Neuronal stem cell (in vitro differentiated cells): ENCODE measurements around the gene CLDN18.

Experiments used
- DNase-seq: peaks from one replicate; pipeline ENCODE4 v3.0.0-alpha.2; 2013; ENCODE audit warnings: low spot score
- H2AFZ ChIP-seq: one replicate; pipeline ENCODE4 v1.6.1; 2013; ENCODE audit warnings: mild to moderate bottlenecking, low read length, inconsistent platforms
- H2AK5ac ChIP-seq: 2 replicates; pipeline ENCODE4 v1.6.1; 2013; ENCODE audit warnings: low read depth, mild to moderate bottlenecking, inconsistent platforms, low read length, moderate library complexity, mixed read lengths
- H2BK120ac ChIP-seq: 2 replicates; pipeline ENCODE4 v1.6.1; 2013; ENCODE audit warnings: low read depth, mild to moderate bottlenecking, inconsistent platforms, low read length, moderate library complexity, mixed read lengths
- H2BK12ac ChIP-seq: one replicate; pipeline ENCODE4 v1.6.1; 2013; ENCODE audit warnings: low read length, inconsistent platforms
- H2BK15ac ChIP-seq: 2 replicates; pipeline ENCODE4 v1.6.1; 2013; ENCODE audit warnings: mild to moderate bottlenecking, low read length, inconsistent platforms, mixed read lengths
- H2BK5ac ChIP-seq: one replicate; pipeline ENCODE4 v1.6.1; 2013; ENCODE audit warnings: inconsistent platforms, mild to moderate bottlenecking, low read length, moderate library complexity
- H3K14ac ChIP-seq: one replicate; pipeline ENCODE4 v1.6.1; 2013; ENCODE audit warnings: low read length, inconsistent platforms
- H3K18ac ChIP-seq: 2 replicates; pipeline ENCODE4 v1.6.1; 2013; ENCODE audit warnings: low read length, inconsistent platforms
- H3K23ac ChIP-seq: 2 replicates; pipeline ENCODE4 v1.6.1; 2013; ENCODE audit warnings: low read depth, mild to moderate bottlenecking, mixed read lengths, low read length, inconsistent platforms; ENCODE audit not compliant: poor library complexity
- H3K27ac ChIP-seq: replicated peaks from 3 replicates; pipeline ENCODE4 v1.5.1; 2013; ENCODE audit warnings: low read length, inconsistent platforms
- H3K27me3 ChIP-seq, 3 experiments: 2 replicates each; pipeline ENCODE4 v1.6.1; 2013; ENCODE audit warnings: low read length in 3 of 3, mild to moderate bottlenecking in 2 of 3, inconsistent platforms in 1 of 3, low read depth in 1 of 3, mixed read lengths in 1 of 3, moderate library complexity in 1 of 3; ENCODE audit not compliant: control insufficient read depth in 3 of 3, insufficient read depth in 3 of 3
- H3K36me3 ChIP-seq, 2 donors: replicated peaks in 1 of 2; 2 replicates each; pipeline ENCODE4 v1.6.1; 2013; ENCODE audit warnings: low read length in 2 of 2; ENCODE audit not compliant: control insufficient read depth in 2 of 2, insufficient read depth in 2 of 2
- H3K4ac ChIP-seq: 2 replicates; pipeline ENCODE4 v1.6.1; 2013; ENCODE audit warnings: inconsistent platforms, mild to moderate bottlenecking, low read length, moderate library complexity
- H3K4me1 ChIP-seq, 2 donors: 1 replicate in 1 of 2; 2 replicates in 1 of 2; pipeline ENCODE4 v1.6.1; 2013; ENCODE audit warnings: low read length in 2 of 2, low read depth in 1 of 2; ENCODE audit not compliant: control insufficient read depth in 2 of 2, insufficient read depth in 1 of 2
- H3K4me2 ChIP-seq: one replicate; pipeline ENCODE4 v1.6.1; 2013; ENCODE audit warnings: mild to moderate bottlenecking, low read length, inconsistent platforms; ENCODE audit not compliant: insufficient read depth, poor library complexity, severe bottlenecking
- H3K4me3 ChIP-seq, 2 donors: 2 replicates each; pipeline ENCODE4 v1.5.1; 2013; ENCODE audit warnings: low read length in 2 of 2, mild to moderate bottlenecking in 2 of 2, inconsistent platforms in 1 of 2, moderate library complexity in 1 of 2
- H3K79me1 ChIP-seq: one replicate; pipeline ENCODE4 v1.6.1; 2013; ENCODE audit warnings: low read depth, mild to moderate bottlenecking, inconsistent platforms, low read length, moderate library complexity
- H3K9ac ChIP-seq: one replicate; pipeline ENCODE4 v1.6.1; 2013; ENCODE audit warnings: mild to moderate bottlenecking, low read depth, low read length, inconsistent platforms; ENCODE audit not compliant: poor library complexity
- H3K9me3 ChIP-seq, 2 donors: replicated peaks in 1 of 2; 2 replicates each; pipeline versions ENCODE3 to v1.6.1; 2013; ENCODE audit warnings: low read length in 2 of 2, mild to moderate bottlenecking in 2 of 2, inconsistent platforms in 1 of 2, low read depth in 1 of 2, mixed read lengths in 1 of 2, moderate library complexity in 1 of 2; ENCODE audit not compliant: control insufficient read depth in 2 of 2, insufficient read depth in 1 of 2
- H4K8ac ChIP-seq: one replicate; pipeline ENCODE4 v1.6.1; 2013; ENCODE audit warnings: low read depth, mild to moderate bottlenecking, inconsistent platforms, low read length, moderate library complexity
- H4K91ac ChIP-seq: one replicate; pipeline ENCODE4 v1.6.1; 2013; ENCODE audit warnings: low read length, low read depth, mild to moderate bottlenecking, inconsistent platforms; ENCODE audit not compliant: poor library complexity
- WGBS, 2 donors: extraction: QIAGEN DNeasy Blood & Tissue Kit; methylation state at CpG; one replicate each; pipeline ENCODE4 v1.1.7; 2013; ENCODE audit warnings: missing lambda C conversion rate in 2 of 2, mixed read lengths in 1 of 2; ENCODE audit not compliant: insufficient read length in 2 of 2, insufficient replicate concordance in 1 of 2; ENCODE audit errors: extremely low coverage in 2 of 2; 5-methylcytosine and 5-hydroxymethylcytosine counted together

The CLDN18 gene

GRCh38 chr3:137988152-137988551 lies 21.8 kb upstream of the CLDN18 start:
- Histone ChIP-seq H2BK12ac (no peak overlapping the region), H4K8ac (no peak overlapping the region), H3K79me1 (no peaks in the 10 kb centered on the region), H3K23ac (no peak overlapping the region), H3K4me1 (no peaks in the 10 kb centered on the region), H3K4me2 (no peak overlapping the region), H3K4me3 (no peak overlapping the region), H2AK5ac (no peak overlapping the region), H3K27me3 (no peaks in the 10 kb centered on the region), H3K9ac (no peak overlapping the region), H3K18ac (no peak overlapping the region), H3K4ac (no peak overlapping the region), H2AFZ (no peak overlapping the region), H3K36me3 (no peaks in the 10 kb centered on the region), H2BK15ac (no peak overlapping the region), H3K14ac (no peak overlapping the region), H2BK120ac (no peak overlapping the region), H3K27ac (no peak overlapping the region), H4K91ac (no peak overlapping the region), H2BK5ac (no peak overlapping the region), H3K9me3 (no peaks in the 10 kb centered on the region)
- DNase-seq, result no peak
- no CpG with 5 or more reads among the region's 4 CpGs for WGBS, 2 donors

GRCh38 chr3:137988982-137989381 lies 21.0 kb upstream of the CLDN18 start:
- no CpG with 5 or more reads among the region's 3 CpGs for WGBS, 2 donors
- no peak overlapping the region for H2AK5ac ChIP-seq
- DNase-seq, result no peak

GRCh38 chr3:137990427-137990826 lies 19.5 kb upstream of the CLDN18 start:
- Histone ChIP-seq H2BK15ac (no peak overlapping the region), H3K23ac (no peak overlapping the region), H3K9me3 (no peaks in the 10 kb centered on the region), H3K4me1 (no peaks in the 10 kb centered on the region), H3K14ac (no peak overlapping the region), H3K4me2 (no peak overlapping the region), H2BK12ac (no peak overlapping the region), H3K4ac (no peak overlapping the region), H4K91ac (no peak overlapping the region), H2BK5ac (no peak overlapping the region), H3K79me1 (no peaks in the 10 kb centered on the region), H2AK5ac (no peak overlapping the region), H3K18ac (no peak overlapping the region), H3K27ac (no peak overlapping the region), H2BK120ac (no peak overlapping the region), H2AFZ (no peak overlapping the region), H3K27me3 (no peaks in the 10 kb centered on the region), H4K8ac (no peak overlapping the region), H3K9ac (no peak overlapping the region), H3K4me3 (no peak overlapping the region), H3K36me3 (no peaks in the 10 kb centered on the region)
- no peak for DNase-seq
- no CpG with 5 or more reads among the region's 2 CpGs for WGBS, 2 donors

More at GRCh38 chr3:137988982-137989381, 21.0 kb upstream of the CLDN18 start:
- no peak overlapping the region for H2BK5ac ChIP-seq
- no peaks in the 10 kb centered on the region for H3K9me3 ChIP-seq
- no peak overlapping the region for H4K8ac ChIP-seq
- no peak overlapping the region for H3K9ac ChIP-seq
- no peak overlapping the region for H3K23ac ChIP-seq
- no peak overlapping the region for H2BK12ac ChIP-seq
- no peak overlapping the region for H4K91ac ChIP-seq
- H2BK120ac ChIP-seq, result no peak overlapping the region
- no peak overlapping the region for H2BK15ac ChIP-seq
- H2AFZ ChIP-seq, result no peak overlapping the region
- no peak overlapping the region for H3K27ac ChIP-seq
- no peaks in the 10 kb centered on the region for H3K79me1 ChIP-seq
- H3K27me3 ChIP-seq, result no peaks in the 10 kb centered on the region
- no peak overlapping the region for H3K4ac ChIP-seq
- no peak overlapping the region for H3K4me3 ChIP-seq
- no peak overlapping the region for H3K4me2 ChIP-seq
- no peak overlapping the region for H3K18ac ChIP-seq
- H3K4me1 ChIP-seq, result no peaks in the 10 kb centered on the region
- H3K14ac ChIP-seq, result no peak overlapping the region
- no peaks in the 10 kb centered on the region for H3K36me3 ChIP-seq

- no peak overlapping the region for H3K18ac ChIP-seq
- no peaks in the 10 kb centered on the region for H3K27me3 ChIP-seq
- no peak overlapping the region for H2BK120ac ChIP-seq
- H3K4me1 ChIP-seq, result no peaks in the 10 kb centered on the region
- no peak overlapping the region for H3K4ac ChIP-seq
- H2AK5ac ChIP-seq, result no peak overlapping the region
- DNase-seq, result no peak
- no peak overlapping the region for H3K9ac ChIP-seq
- no peak overlapping the region for H2BK12ac ChIP-seq
- H3K23ac ChIP-seq, result no peak overlapping the region
- H3K4me3 ChIP-seq, result no peak overlapping the region
- H2BK15ac ChIP-seq, result no peak overlapping the region
- H2AFZ ChIP-seq, result no peak overlapping the region
- no peaks in the 10 kb centered on the region for H3K36me3 ChIP-seq
- H4K8ac ChIP-seq, result no peak overlapping the region
- no peaks in the 10 kb centered on the region for H3K79me1 ChIP-seq
- H4K91ac ChIP-seq, result no peak overlapping the region
- no peak overlapping the region for H2BK5ac ChIP-seq
- no peak overlapping the region for H3K27ac ChIP-seq
- WGBS, 2 donors, result no CpG with 5 or more reads among the region's 4 CpGs
- no peak overlapping the region for H3K14ac ChIP-seq
- H3K9me3 ChIP-seq, result no peaks in the 10 kb centered on the region
- no peak overlapping the region for H3K4me2 ChIP-seq
These were observed 17.4 kb upstream of the CLDN18 start for GRCh38 chr3:137992592-137992991.
